IPS DF 19.7 (cell line): Measurements from ENCODE around the gene MAP2K5.

Experiments used
- DNase-seq: peaks from one replicate; pipeline ENCODE4 v3.0.0-alpha.2; 2013; ENCODE audit warnings: low read depth, low spot score

MAP2K5 gene

GRCh38 chr15:67723294-67724024 is 181.0 kb downstream of the MAP2K5 start:
- DNase-seq = no peak

- no peak for DNase-seq
Observed at GRCh38 chr15:67724691-67725375, 182.3 kb downstream of the MAP2K5 start.

GRCh38 chr15:67730135-67730534 is 187.6 kb downstream of the MAP2K5 start:
- no peak for DNase-seq

- DNase-seq = no peak
Observed at GRCh38 chr15:67731112-67731721, 188.7 kb downstream of the MAP2K5 start.

GRCh38 chr15:67732164-67732563 is 189.7 kb downstream of the MAP2K5 start:
- no peak for DNase-seq

GRCh38 chr15:67732671-67733374 is 190.3 kb downstream of the MAP2K5 start:
- DNase-seq = no peak

- DNase-seq = no peak
Observed at GRCh38 chr15:67735896-67736295, 193.4 kb downstream of the MAP2K5 start.

GRCh38 chr15:67736810-67737209 is 194.3 kb downstream of the MAP2K5 start:
- no peak for DNase-seq

GRCh38 chr15:67738056-67738455 is 195.6 kb downstream of the MAP2K5 start:
- DNase-seq = no peak

- DNase-seq = no peak
Observed at GRCh38 chr15:67740405-67740804, 197.9 kb downstream of the MAP2K5 start.

GRCh38 chr15:67741308-67741707 is 198.8 kb downstream of the MAP2K5 start:
- no peak for DNase-seq

GRCh38 chr15:67743558-67743957 is 201.1 kb downstream of the MAP2K5 start:
- no peak for DNase-seq

- DNase-seq = no peak
Observed at GRCh38 chr15:67744331-67745072, 202.0 kb downstream of the MAP2K5 start.

- no peak for DNase-seq
Observed at GRCh38 chr15:67745073-67746006, 202.8 kb downstream of the MAP2K5 start.

GRCh38 chr15:67746022-67746421 is 203.5 kb downstream of the MAP2K5 start:
- no peak for DNase-seq

GRCh38 chr15:67746450-67746849 is 203.9 kb downstream of the MAP2K5 start:
- DNase-seq = no peak

- DNase-seq = no peak
Observed at GRCh38 chr15:67747921-67748320, 205.4 kb downstream of the MAP2K5 start.

- no peak for DNase-seq
Observed at GRCh38 chr15:67750371-67750770, 207.9 kb downstream of the MAP2K5 start.

- DNase-seq = no peak
Observed at GRCh38 chr15:67753891-67754290, 211.4 kb downstream of the MAP2K5 start.

- DNase-seq = no peak
Observed at GRCh38 chr15:67755264-67755663, 212.8 kb downstream of the MAP2K5 start.
